Adrenal gland (tissue), 5 donors: Measurements from ENCODE around the gene AK5.

Experiments used
- POLR2A ChIP-seq, 2 donors: fragments of 450-650 bp; IDR thresholded peaks; one replicate each; pipeline ENCODE4 v1.6.1; 2017; ENCODE audit warnings: antibody characterized with exemption in 2 of 2, mild to moderate bottlenecking in 2 of 2, moderate library complexity in 1 of 2
- TF ChIP-seq, protein P1 (sequence below), 6 experiments: fragments of 450-650 bp in 4 of 6; fragments of 200-600 bp in 2 of 6; sonication (generic) in 1 of 6; IDR thresholded peaks; 1 replicate in 5 of 6; 2 replicates in 1 of 6; pipeline versions ENCODE4 v1.5.1 to v1.8.0; 2016 to 2021; ENCODE audit warnings: antibody characterized with exemption in 6 of 6, mild to moderate bottlenecking in 2 of 6, moderate library complexity in 1 of 6
- donor health status: DM: no; HTN: no; CAD: no.

DNA sequence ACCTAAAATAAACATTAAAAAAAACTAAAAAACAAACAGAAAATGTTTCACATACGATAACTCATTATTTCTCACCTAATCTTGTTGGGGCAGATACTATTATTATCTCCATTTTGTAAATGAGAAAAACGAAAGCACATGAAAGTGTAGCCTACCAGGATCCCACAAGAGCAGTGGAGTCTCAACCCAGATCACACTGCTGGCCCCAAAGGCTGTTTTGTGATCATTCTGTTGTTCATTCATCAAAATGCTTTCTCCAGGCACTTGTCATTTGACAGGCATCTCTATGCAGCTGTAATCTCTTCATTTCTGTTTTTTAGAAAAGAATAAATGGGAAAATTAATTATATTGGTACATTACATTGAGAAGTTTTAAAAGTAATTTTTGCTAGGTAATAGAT is 67.5 kb downstream of the AK5 start:
- TF ChIP-seq, protein P1, sequence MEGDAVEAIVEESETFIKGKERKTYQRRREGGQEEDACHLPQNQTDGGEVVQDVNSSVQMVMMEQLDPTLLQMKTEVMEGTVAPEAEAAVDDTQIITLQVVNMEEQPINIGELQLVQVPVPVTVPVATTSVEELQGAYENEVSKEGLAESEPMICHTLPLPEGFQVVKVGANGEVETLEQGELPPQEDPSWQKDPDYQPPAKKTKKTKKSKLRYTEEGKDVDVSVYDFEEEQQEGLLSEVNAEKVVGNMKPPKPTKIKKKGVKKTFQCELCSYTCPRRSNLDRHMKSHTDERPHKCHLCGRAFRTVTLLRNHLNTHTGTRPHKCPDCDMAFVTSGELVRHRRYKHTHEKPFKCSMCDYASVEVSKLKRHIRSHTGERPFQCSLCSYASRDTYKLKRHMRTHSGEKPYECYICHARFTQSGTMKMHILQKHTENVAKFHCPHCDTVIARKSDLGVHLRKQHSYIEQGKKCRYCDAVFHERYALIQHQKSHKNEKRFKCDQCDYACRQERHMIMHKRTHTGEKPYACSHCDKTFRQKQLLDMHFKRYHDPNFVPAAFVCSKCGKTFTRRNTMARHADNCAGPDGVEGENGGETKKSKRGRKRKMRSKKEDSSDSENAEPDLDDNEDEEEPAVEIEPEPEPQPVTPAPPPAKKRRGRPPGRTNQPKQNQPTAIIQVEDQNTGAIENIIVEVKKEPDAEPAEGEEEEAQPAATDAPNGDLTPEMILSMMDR (IDR thresholded peaks at IDR 0.05), result no peak
- no peak for TF ChIP-seq POLR2A (IDR thresholded peaks at IDR 0.05)
